Loucy (cell line): ENCODE data around the gene LAMTOR4.

ENCODE experiments used
- H2AFZ ChIP-seq: fragments of 200-600 bp; sonication (generic); 2 replicates; pipeline ENCODE4 v1.6.0; 2016; ENCODE audit warnings: antibody characterized with exemption, mild to moderate bottlenecking, low read length, moderate library complexity
- H3F3A ChIP-seq: fragments of 200-600 bp; 2 replicates; pipeline ENCODE4 v1.6.0; 2016; ENCODE audit warnings: antibody characterized with exemption, low read depth, mild to moderate bottlenecking
- H3K27me3 ChIP-seq: fragments of 200-600 bp; sonication (generic); 2 replicates; pipeline ENCODE4 v1.6.1; 2014; ENCODE audit warnings: low read length, mild to moderate bottlenecking; ENCODE audit not compliant: insufficient read depth, poor library complexity, severe bottlenecking
- H3K36me3 ChIP-seq: fragments of 200-600 bp; sonication (generic); 2 replicates; pipeline ENCODE4 v1.6.1; 2016; ENCODE audit warnings: low read length; ENCODE audit not compliant: insufficient read depth
- H3K4me1 ChIP-seq: fragments of 200-600 bp; sonication (generic); 2 replicates; pipeline ENCODE4 v1.5.1; 2014; ENCODE audit warnings: low read length, mild to moderate bottlenecking; ENCODE audit not compliant: insufficient read depth, poor library complexity, severe bottlenecking
- H3K4me2 ChIP-seq: fragments of 200-600 bp; sonication (generic); 2 replicates; pipeline ENCODE4 v1.6.0; 2014; ENCODE audit warnings: antibody characterized with exemption, low read length, low read depth, mild to moderate bottlenecking; ENCODE audit not compliant: poor library complexity, severe bottlenecking
- H3K4me3 ChIP-seq: fragments of 200-600 bp; sonication (generic); 2 replicates; pipeline ENCODE4 v1.5.1; 2014; ENCODE audit warnings: low read length, mild to moderate bottlenecking, mixed read lengths; ENCODE audit not compliant: poor library complexity, severe bottlenecking
- H3K79me2 ChIP-seq: fragments of 200-600 bp; sonication (generic); 2 replicates; pipeline ENCODE4 v1.6.1; 2014; ENCODE audit warnings: low read length; ENCODE audit not compliant: insufficient read depth
- H3K9ac ChIP-seq: fragments of 200-600 bp; sonication (generic); 2 replicates; pipeline ENCODE4 v1.6.0; 2014; ENCODE audit warnings: mild to moderate bottlenecking, low read depth, low read length, moderate library complexity; ENCODE audit not compliant: poor library complexity, severe bottlenecking
- H3K9me2 ChIP-seq: fragments of 200-600 bp; sonication (generic); replicated peaks from 2 replicates; pipeline ENCODE4 v1.6.1; 2016; ENCODE audit warnings: low read depth, low read length, mixed read lengths
- H3K9me3 ChIP-seq: fragments of 200-600 bp; sonication (generic); 2 replicates; pipeline ENCODE4 v1.6.1; 2014; ENCODE audit warnings: mild to moderate bottlenecking, antibody characterized with exemption, low read length, low read depth; ENCODE audit not compliant: insufficient read depth
- H4K20me1 ChIP-seq: fragments of 200-600 bp; sonication (generic); 2 replicates; pipeline ENCODE4 v1.6.0; 2014; ENCODE audit warnings: antibody characterized with exemption, low read length, mild to moderate bottlenecking; ENCODE audit not compliant: insufficient read depth, poor library complexity, severe bottlenecking
- EZH2phosphoT487 ChIP-seq: fragments of 200-600 bp; IDR thresholded peaks from 2 replicates; pipeline ENCODE4 v1.6.1; 2018; ENCODE audit warnings: antibody characterized with exemption, mild to moderate bottlenecking, moderate library complexity, borderline replicate concordance
- TF ChIP-seq, protein P1 (sequence below): fragments of 200-600 bp; sonication (generic); conservative IDR thresholded peaks from 2 replicates; pipeline ENCODE4 v1.5.1; 2014; ENCODE audit warnings: mild to moderate bottlenecking, antibody characterized with exemption, low read length

LAMTOR4 gene

DNA sequence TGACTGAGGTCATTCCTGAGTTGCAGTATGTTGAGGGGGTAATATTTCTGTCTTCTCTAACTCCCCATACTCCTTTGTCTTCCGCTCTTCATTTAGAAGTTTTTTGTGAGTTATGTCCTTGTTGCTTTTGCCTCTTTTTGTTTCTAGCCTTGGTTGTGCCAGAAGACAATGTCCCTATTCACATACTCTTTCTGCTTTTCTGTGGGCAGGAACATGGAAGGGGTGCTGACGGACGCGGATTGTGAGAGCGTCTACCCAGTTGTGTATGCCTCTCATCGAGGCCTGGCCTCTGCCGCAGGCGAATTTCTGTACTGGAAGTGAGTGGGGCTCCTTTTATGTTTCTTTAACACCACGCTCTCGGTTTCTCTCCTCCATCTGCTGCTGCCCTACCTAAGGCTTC is 49.5 kb downstream of the LAMTOR4 start:
- no peak overlapping the region for H3K4me2 ChIP-seq

GRCh38 chr7:100200693-100201092 is 52.0 kb downstream of the LAMTOR4 start:
- H3K9me2 ChIP-seq: no peaks in the 10 kb centered on the region
- H3K79me2 ChIP-seq: no peaks in the 10 kb centered on the region
- no peaks in the 10 kb centered on the region for H3K27me3 ChIP-seq
- TF ChIP-seq, protein P1, sequence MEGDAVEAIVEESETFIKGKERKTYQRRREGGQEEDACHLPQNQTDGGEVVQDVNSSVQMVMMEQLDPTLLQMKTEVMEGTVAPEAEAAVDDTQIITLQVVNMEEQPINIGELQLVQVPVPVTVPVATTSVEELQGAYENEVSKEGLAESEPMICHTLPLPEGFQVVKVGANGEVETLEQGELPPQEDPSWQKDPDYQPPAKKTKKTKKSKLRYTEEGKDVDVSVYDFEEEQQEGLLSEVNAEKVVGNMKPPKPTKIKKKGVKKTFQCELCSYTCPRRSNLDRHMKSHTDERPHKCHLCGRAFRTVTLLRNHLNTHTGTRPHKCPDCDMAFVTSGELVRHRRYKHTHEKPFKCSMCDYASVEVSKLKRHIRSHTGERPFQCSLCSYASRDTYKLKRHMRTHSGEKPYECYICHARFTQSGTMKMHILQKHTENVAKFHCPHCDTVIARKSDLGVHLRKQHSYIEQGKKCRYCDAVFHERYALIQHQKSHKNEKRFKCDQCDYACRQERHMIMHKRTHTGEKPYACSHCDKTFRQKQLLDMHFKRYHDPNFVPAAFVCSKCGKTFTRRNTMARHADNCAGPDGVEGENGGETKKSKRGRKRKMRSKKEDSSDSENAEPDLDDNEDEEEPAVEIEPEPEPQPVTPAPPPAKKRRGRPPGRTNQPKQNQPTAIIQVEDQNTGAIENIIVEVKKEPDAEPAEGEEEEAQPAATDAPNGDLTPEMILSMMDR: no peak
- no peak for TF ChIP-seq EZH2phosphoT487
- no peaks in the 10 kb centered on the region for H3K36me3 ChIP-seq
- no peak overlapping the region for H2AFZ ChIP-seq
- no peaks in the 10 kb centered on the region for H3F3A ChIP-seq
- no peak overlapping the region for H3K9ac ChIP-seq
- H3K4me1 ChIP-seq: no peaks in the 10 kb centered on the region
- H3K9me3 ChIP-seq: no peaks in the 10 kb centered on the region
- no peak overlapping the region for H3K4me3 ChIP-seq
- H4K20me1 ChIP-seq: no peaks in the 10 kb centered on the region
- H3K4me2 ChIP-seq: no peak overlapping the region

More for the DNA sequence above, 49.5 kb downstream of the LAMTOR4 start:
- Histone ChIP-seq H4K20me1 (no peaks in the 10 kb centered on the region), H3K27me3 (no peaks in the 10 kb centered on the region), H3K9me2 (no peaks in the 10 kb centered on the region), H3F3A (no peaks in the 10 kb centered on the region), H3K4me1 (peaks cover 6% of the 10 kb centered on the region), H3K4me3 (no peak overlapping the region), H3K36me3 (no peaks in the 10 kb centered on the region), H2AFZ (no peak overlapping the region), H3K9me3 (no peaks in the 10 kb centered on the region), H3K9ac (no peak overlapping the region), H3K79me2 (no peaks in the 10 kb centered on the region)
- no peak for TF ChIP-seq EZH2phosphoT487
- TF ChIP-seq, protein P1: no peak
